Panc1 (cell line): ENCODE results near the gene MICAL2. TPM values are rescaled to one million over a fixed set of nuclear protein-coding genes. Genes with fewer than 3 reads are reported as not detected.
A peak's percentile ranks its signal among the peaks of the same experiment; 100 is the strongest.

Experiments
- ATAC-seq: fragments of 200-7000 bp; cut with Tn5 transposase; 2 replicates; pipeline ENCODE4 v1.9.1; 2020; ENCODE audit warnings: mild to moderate bottlenecking, moderate library complexity
- BruUV-seq: library from RNA; stranded (reverse); fragments of 400-500 nt; replicated peaks from 2 replicates; lab custom pipeline; 2021; lab: Mats Ljungman, UMichigan
- CTCF ChIA-PET: fragments of 300-600 bp; sonication (Branson Sonifier 250); formaldehyde crosslinking; loops from one replicate; lab custom pipeline; 2022; ENCODE audit warnings: antibody characterized with exemption; lab: Charles Lee
- POLR2A ChIA-PET: fragments of 300-600 bp; sonication (Branson Sonifier 250); formaldehyde crosslinking; loops from one replicate; lab custom pipeline; 2022; ENCODE audit warnings: antibody characterized with exemption; lab: Charles Lee
- DNase-seq: peaks from one replicate; pipeline ENCODE4 v3.0.0-alpha.2; 2010; ENCODE audit warnings: low read depth, low spot score
- H3K27ac ChIP-seq: 2 replicates; pipeline ENCODE4 v1.5.1; 2011; ENCODE audit warnings: mild to moderate bottlenecking, low read length, inconsistent platforms
- H3K27me3 ChIP-seq: fragments of 200-500 bp; sonication (Bioruptor generic); 2 replicates; pipeline ENCODE4 v1.6.0; 2014; ENCODE audit warnings: low read length, inconsistent platforms; ENCODE audit not compliant: control insufficient read depth, insufficient read depth
- H3K36me3 ChIP-seq: fragments of 200-500 bp; sonication (Bioruptor generic); 2 replicates; pipeline ENCODE4 v1.5.1; 2014; ENCODE audit warnings: inconsistent platforms, mild to moderate bottlenecking, low read length, moderate library complexity; ENCODE audit not compliant: control insufficient read depth, insufficient read depth
- H3K4me1 ChIP-seq: 2 replicates; pipeline ENCODE4 v1.5.1; 2011; ENCODE audit warnings: inconsistent platforms, mild to moderate bottlenecking, low read length, moderate library complexity; ENCODE audit not compliant: control insufficient read depth, insufficient read depth
- H3K4me3 ChIP-seq, 2 experiments: 2 replicates each; pipeline ENCODE4 v1.5.1; 2011 to 2012; ENCODE audit warnings: low read depth in 2 of 2, low read length in 2 of 2, mild to moderate bottlenecking in 2 of 2, inconsistent platforms in 1 of 2, moderate library complexity in 1 of 2
- H3K9me3 ChIP-seq: fragments of 200-500 bp; sonication (Bioruptor generic); 2 replicates; pipeline ENCODE4 v1.5.1; 2014; ENCODE audit warnings: low read depth, mild to moderate bottlenecking, inconsistent platforms, low read length, moderate library complexity; ENCODE audit not compliant: control insufficient read depth, insufficient read depth
- CTCF ChIP-seq: fragments of 450-650 bp; IDR thresholded peaks from 2 replicates; pipeline ENCODE4 v1.5.1; 2017; ENCODE audit warnings: mild to moderate bottlenecking
- POLR2AphosphoS5 ChIP-seq: IDR thresholded peaks from 2 replicates; pipeline ENCODE4 v1.6.1; 2012; ENCODE audit warnings: mild to moderate bottlenecking, low read depth, low read length, moderate library complexity
- REST ChIP-seq, 2 experiments: IDR thresholded peaks; 2 replicates each; pipeline ENCODE4 v1.6.1; 2011 to 2012; ENCODE audit warnings: low read depth in 2 of 2, control low read depth in 1 of 2, low read length in 1 of 2, mild to moderate bottlenecking in 1 of 2, moderate library complexity in 1 of 2; ENCODE audit not compliant: insufficient read depth in 1 of 2
- SIN3A ChIP-seq: IDR thresholded peaks from 2 replicates; pipeline ENCODE4 v1.6.1; 2012; ENCODE audit warnings: low read depth, mild to moderate bottlenecking, low read length, moderate library complexity, borderline replicate concordance; ENCODE audit not compliant: insufficient read depth
- TCF7L2 ChIP-seq: IDR thresholded peaks from 2 replicates; pipeline ENCODE4 v1.6.1; 2011; ENCODE audit warnings: mild to moderate bottlenecking, low read depth, low read length, inconsistent platforms
- in situ Hi-C: cut with HindIII; loops from 2 replicates; pipeline ENCODE4 v1.10.0; 2016; ENCODE audit warnings: low sequenced_read_pairs, low pct_unique_long_range_greater_than_20kb
- intact Hi-C: fragments of 100-400 bp; cut with micrococcal nuclease; formaldehyde crosslinking; loops from one replicate; pipeline ENCODE4 v1.10.0; 2022; ENCODE audit not compliant: unreplicated experiment
- total RNA-seq: library from RNA; stranded (reverse); gene quantifications from one replicate; pipeline ENCODE4 v1.2.1, GENCODE V29; 2021; ENCODE audit not compliant: unreplicated experiment

MICAL2 gene
- total RNA-seq, 1 experiment from 2014 or later, result 199 TPM

- ChIA-PET POLR2A (no interaction called here), CTCF (no interaction called here)
- DNase-seq (no peak), ATAC-seq (no peak)
- in situ Hi-C loops, result no loop called here
- intact Hi-C loops, result loop anchor here (5.0 kb wide), 1 partner anchor 487 kb away; no protein-coding TSS in a partner anchor
- Histone ChIP-seq H3K27me3 (no peaks in the 10 kb centered on the region), H3K4me1 (peaks cover 45% of the 10 kb centered on the region), H3K9me3 (no peaks in the 10 kb centered on the region), H3K27ac (no peak overlapping the region), H3K4me3 (no peak overlapping the region), H3K36me3 (no peaks in the 10 kb centered on the region)
- BruUV-seq, result no TSS peak
- no peak for TF ChIP-seq POLR2AphosphoS5
- TF ChIP-seq REST (IDR thresholded peaks at IDR 0.05; ENCODE audit: insufficient read depth in 1 of 2, low read depth in 2 of 2, low read length in 1 of 2), result no peak
- TF ChIP-seq SIN3A, result no peak
- TF ChIP-seq TCF7L2, result no peak
Observed at GRCh38 chr11:12284316-12285050, 174.1 kb downstream of the MICAL2 start.

- Histone ChIP-seq H3K27me3 (no peaks in the 10 kb centered on the region), H3K4me1 (peaks cover 45% of the 10 kb centered on the region), H3K27ac (peak overlapping the region; percentile 19; the same call in 1 of the 2 replicates), H3K36me3 (no peaks in the 10 kb centered on the region), H3K9me3 (no peaks in the 10 kb centered on the region), H3K4me3 (no peak overlapping the region)
- ChIA-PET POLR2A (no interaction called here), CTCF (no interaction called here)
- TF ChIP-seq SIN3A, result no peak
- no peak for TF ChIP-seq REST (IDR thresholded peaks at IDR 0.05; ENCODE audit: insufficient read depth in 1 of 2, low read depth in 2 of 2, low read length in 1 of 2)
- no peak for TF ChIP-seq TCF7L2
- TF ChIP-seq POLR2AphosphoS5, result no peak
- TF ChIP-seq CTCF, result no peak
- DNase-seq (no peak), ATAC-seq (no peak)
- intact Hi-C loops (no loop called here), in situ Hi-C loops (no loop called here)
- no TSS peak for BruUV-seq
Observed at GRCh38 chr11:12285106-12285505, 174.7 kb downstream of the MICAL2 start.
